ENCODE results near the gene ZNF491.
"Not testable (repeated sequence)": the region's sequence is repeated elsewhere in the genome, so short reads cannot be mapped to it uniquely, and the experiment has no call there.

ZNF491 gene
- total RNA-seq: 0.56 reads per million

DNA sequence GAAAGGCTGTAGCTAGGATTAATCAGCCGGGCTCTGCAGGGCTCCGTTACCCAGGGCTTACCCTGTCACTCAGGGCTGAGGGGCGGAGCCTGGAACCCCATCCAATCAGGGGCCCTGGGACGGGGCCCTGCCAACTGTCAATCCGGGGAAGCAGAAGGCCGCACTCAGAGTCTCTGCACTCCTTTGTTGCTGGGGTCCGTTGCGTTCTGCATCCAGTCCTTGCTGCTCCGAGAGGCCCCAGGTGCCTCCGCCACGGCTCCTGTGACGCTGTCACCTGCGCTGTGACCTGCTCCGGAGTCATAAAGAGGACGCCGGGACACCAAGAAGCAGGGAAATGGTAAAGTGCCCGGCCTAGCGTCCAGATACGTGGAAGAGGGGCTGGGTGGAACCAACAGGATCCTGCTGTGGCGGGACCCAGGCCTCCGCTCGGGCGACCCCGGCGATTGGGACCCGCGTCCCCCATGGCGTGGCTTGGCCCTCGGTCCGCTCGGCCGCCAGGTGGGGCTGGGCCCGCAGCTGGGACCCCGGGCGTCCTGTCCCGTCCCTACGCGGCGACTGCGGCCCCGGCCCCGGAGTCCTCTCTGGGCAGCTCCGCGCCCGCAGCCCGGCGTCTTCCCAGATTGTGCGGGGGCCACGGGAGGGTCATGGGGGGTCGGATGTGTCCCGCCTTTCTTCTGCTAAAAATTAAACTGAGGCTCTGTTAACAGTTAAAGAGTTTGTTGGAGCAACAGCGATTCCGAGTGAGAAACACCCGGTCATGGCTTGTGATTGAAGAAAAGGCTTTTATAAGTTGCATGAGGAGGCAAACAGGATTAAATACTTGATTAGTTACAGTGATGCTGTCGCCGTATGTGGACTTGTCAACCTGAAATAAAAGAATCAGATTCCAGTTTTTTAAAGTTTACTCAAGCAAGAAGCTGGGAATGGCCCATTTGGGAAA, at the start of gene ZNF491:
Gene ZNF491 (plus strand): TSS at position 133 of the 940 bp plus-strand sequence. CDS start 7,431 bp downstream, outside the sequence.
- DNase-seq: peak; percentile 75

DNA sequence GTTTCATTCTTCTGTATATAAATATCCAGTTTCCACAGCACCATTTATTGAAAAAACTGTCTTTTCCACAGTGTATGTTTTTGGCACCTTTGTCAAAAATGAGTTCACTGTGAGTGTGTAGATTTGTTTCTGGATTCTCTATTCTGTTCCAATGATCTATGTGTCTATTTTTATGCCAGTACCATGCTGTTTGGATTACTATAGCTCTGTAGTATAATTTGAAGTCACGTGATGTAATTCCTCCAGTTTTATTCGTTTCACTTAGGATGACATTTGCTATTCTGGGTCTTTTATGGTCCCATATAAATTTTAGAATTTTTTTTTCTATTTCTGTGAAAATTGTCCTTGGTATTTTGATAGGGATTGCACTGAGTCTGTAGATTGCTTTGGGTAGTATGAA, 48.6 kb upstream of the ZNF491 start:
- no peak for DNase-seq

DNA sequence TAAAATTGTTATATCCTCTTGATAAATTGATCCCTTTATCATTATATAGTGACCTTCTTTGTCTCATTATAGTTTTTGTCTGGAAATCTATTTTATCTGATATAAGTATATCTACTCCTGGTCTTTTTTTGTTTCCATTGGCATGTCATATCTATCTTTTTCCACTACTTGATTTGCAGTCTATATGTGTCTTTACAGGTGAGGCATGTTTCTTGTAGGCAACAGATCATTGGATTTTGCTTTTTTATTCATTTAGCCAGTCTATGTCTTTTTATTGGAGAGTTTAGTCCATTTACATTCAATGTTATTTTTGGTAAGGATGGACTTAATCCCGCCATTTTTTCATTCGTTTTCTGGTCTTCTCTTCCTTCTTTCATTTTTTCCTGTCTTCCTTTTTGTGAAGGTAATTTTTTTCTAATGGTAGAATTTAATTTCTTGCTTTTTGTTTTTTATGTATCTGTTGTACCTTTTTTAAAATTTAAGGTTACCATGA, 46.0 kb upstream of the ZNF491 start:
- DNase-seq: no peak

DNA sequence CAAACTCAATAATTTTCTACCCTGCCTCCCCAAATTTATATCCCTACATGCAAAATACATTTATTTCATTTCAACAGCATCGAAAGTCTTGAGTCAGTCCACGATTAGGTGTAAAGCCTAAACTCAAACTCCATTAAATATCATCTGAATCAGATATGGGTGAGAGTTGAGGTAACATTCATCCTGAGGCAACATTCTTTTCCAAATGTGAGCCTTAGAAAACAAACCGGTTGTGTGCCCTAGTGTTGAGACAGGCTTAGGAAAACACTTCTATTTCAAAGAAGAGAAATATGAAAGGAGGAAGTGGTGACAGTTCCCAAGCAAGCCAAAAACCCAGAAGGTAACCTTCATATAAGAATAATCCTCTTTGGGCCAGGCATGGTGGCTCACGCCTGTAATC, 43.7 kb upstream of the ZNF491 start:
- DNase-seq: no peak

DNA sequence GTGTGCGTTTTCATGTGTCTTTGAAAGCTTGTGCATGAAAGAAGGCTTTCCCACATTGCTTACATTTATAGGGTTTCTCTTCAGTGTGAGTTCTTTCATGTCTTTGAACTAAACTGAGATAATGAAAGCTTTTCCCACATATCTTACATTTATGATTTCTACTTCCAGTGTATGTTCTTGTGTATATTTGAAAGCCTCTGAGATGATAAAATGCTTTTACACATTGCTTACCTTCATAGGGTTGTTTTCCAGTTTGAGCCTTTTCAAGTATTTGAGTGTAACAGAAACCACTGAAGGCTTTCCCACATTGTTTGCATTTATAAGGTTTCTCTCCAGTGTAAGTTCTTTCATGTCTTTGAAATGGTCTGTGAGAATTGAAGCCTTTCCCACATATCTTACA, 41.4 kb upstream of the ZNF491 start:
- no peak for DNase-seq

DNA sequence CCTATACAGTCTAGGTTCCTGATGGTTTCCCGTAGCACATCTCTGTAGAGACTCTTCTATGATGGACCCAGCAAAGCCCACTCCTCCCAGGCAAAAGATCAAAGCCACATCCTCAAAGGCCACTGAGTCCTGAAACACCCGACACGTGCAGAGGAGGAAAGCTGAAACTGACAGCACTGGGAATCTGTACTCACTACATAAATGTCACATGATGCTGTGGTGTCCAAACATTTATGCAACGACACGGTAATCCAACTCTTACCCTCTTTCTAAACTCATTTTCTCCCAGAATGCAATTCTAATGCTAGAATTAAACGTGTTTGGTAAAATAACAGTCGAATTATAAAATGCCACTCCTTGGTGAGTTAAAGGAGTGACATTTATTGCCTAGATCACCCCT, 38.5 kb upstream of the ZNF491 start:
- no peak for DNase-seq

DNA sequence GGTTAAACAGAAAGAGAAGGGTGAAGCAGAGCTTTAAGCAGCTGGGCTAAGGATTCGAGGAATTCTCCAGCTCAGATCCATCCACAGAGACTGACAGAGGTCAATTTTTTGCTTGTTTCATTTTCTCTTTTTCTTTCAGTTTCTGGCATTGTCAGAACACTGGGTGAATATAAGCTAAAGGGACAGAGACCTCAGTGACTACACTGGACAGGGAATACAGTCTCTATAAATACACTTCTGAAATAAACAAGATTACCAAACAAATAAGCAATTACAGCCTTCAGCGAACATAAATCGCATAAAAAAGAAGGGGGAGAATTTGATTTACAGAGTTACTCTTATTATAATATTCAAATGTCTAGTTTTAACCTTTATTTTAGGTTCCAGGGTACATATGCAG, 35.2 kb upstream of the ZNF491 start:
- no peak for DNase-seq

DNA sequence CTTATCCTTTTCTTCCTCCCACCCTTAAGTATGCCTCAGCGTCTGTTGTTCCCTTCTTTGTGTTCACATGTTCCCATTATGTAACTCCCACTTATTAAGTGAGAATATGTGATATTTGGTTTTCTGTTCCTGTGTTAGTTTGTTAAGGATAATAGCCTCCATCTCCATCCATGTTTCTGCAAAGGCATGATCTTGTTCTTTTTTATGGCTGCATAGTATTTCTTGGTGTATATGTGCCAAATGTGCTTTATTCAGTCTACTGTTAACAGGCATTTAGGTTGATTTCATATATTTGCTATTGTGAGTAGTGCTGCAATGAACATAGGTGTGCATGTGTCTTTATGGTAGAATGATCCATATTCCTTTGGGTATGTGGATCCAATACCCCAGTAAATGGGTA, 34.7 kb upstream of the ZNF491 start:
- DNase-seq: no peak

DNA sequence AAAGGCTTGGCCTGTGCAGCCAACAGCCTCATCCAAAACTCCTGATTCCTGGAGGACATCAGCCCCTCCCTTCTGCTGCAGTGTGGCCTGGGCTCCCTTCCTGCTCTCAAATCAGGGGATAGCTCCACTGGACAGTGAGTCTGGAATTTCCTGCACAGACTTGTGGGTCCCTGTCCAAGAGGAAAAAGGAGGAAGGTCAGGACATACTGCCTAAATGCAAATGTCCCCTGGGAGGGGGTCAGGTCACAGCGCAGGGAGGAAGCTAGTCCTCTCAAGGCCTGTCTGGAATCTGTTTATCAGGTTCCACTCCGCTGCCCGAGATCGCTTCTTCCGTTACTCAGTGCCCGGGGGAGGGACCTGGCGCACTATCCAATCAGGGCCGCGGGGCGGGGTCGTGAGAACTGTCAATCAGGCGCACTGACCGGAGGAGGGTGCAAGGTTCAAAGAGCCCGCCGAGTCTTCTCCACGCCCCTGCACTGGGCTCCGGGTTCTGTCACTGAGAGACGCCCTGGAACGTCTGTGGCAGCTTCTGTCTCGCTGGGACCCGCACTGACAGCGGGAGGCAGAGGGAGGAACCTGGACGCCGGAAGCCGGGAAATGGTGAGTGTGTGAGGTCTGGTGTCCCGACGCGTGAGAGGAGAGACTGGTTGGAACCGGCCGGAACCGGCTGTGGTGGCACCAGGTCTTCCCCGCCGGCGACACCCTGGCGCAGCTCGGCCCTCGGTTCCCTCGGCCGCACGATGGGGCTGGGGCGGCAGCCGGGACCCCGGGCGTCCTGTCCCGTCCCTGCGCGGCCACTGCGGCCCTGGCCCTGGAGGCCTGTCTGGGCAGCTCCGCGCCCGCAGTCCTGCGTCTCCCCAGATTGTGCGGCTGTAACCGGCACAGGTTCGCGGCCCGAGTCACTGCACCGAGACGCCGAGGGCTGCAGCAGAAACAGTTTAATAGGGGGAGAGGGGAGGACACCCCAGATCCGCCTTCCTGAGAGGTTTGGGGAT, 31.4 kb upstream of the ZNF491 start, which contains the start of gene ZNF441:
Gene ZNF441 (plus strand): TSS at position 404 of the 995 bp plus-strand sequence. CDS start 194 bp downstream, at position 598.
- DNase-seq: peak; percentile 74

DNA sequence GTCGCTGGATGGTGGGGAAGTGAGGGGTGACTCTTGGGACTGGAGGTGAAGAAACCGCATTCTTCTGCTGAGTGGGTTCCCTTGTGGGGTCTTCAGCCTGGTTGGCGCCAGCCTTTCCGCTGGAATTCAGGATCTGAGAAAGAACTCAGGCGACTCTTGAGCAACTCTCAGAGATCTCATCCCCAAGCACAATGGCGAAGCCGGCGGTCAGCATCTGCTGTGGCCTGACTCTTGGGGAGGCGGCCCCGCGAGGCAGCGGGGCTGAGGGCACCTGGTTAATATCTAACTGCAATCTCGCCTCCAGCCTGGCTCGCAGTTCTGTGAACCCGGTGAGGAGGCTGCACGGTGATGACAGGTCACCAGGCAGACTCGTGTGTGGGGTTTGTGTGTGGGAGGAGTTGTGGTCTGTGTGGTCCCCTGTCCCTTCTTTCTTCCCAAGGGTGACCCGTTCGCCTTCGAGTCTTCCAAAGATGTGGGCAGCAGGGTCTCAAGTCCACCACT, 30.6 kb upstream of the ZNF491 start:
- DNase-seq: no peak

DNA sequence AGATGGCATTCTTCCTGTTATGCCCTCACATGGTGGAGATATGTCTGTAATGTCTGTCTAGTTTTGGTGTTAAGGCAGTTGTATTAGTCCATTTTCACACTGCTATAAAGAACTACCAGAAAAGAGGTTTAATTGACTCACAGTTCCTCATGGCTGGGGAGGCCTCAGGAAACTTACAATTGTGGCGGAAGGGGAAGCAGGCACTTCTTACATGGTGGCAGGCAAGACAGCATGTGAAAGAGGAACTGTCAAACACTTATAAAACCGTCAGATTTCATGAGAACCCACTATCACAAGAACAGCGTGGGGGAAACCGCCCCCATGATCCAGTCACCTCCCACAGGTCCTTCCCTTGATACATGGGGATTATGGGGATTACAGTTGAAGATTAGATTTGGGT, 28.3 kb upstream of the ZNF491 start:
- no peak for DNase-seq

DNA sequence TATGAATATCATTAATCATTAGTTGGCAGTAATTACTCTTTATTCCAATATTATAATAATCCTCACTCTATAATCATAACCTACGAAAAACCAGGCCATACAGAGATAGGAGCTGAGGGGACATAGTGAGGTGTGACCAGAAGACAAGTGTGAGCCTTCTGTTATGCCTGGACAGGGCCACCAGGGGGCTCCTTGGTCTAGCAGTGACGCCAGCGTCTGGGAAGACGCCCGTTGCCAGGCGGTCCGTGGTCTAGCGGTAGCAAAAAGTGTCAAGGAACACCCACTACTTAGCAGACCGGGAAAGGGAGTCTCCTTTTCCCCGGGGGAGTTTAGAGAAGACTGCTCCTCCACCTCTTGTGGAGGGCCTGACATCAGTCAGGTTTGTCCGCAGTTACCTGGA, 26.8 kb upstream of the ZNF491 start:
- DNase-seq: not testable (repeated sequence)

DNA sequence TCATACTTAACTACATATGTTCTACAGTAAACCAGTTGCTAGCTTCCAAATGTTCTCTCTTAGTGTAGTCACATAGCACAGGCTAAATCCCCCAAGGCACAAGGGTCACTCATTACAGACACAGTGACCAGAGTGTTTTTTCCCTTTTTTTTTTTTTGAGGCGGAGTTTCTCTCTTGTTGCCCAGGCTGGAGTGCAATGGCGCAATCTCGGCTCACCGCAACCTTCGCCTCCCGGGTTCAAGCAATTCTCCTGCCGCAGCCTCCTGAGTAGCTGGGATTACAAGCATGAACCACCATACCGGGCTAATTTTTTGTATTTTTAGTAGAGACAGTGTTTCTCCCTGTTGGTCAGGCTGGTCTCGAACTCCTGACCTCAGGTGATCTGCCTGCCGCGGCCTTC, 21.7 kb upstream of the ZNF491 start:
- DNase-seq: not testable (repeated sequence)

DNA sequence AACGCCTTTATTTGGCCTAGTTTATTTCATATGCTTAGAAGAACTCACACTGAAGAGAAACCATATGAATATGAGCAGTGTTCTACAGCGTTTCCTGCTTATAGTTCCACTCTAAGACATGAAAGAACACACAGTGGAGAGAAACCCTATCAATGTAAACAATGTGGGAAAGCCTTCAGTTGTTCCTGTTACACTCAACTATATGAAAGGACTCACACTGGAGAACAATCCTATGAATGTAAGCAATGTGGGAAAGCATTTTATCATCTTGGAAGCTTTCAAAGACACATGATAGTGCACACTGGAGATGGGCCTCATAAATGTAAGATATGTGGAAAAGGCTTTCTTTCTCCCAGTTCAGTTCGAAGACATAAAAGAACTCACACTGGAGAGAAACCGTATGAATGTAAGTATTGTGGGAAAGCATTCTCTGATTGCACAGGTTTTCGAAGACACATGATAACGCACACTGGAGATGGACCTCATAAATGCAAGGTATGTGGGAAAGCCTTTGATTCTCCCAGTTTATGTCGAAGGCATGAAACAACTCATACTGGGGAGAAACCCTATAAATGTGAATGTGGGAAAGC, 17.8 kb upstream of the ZNF491 start:
- DNase-seq: no peak

DNA sequence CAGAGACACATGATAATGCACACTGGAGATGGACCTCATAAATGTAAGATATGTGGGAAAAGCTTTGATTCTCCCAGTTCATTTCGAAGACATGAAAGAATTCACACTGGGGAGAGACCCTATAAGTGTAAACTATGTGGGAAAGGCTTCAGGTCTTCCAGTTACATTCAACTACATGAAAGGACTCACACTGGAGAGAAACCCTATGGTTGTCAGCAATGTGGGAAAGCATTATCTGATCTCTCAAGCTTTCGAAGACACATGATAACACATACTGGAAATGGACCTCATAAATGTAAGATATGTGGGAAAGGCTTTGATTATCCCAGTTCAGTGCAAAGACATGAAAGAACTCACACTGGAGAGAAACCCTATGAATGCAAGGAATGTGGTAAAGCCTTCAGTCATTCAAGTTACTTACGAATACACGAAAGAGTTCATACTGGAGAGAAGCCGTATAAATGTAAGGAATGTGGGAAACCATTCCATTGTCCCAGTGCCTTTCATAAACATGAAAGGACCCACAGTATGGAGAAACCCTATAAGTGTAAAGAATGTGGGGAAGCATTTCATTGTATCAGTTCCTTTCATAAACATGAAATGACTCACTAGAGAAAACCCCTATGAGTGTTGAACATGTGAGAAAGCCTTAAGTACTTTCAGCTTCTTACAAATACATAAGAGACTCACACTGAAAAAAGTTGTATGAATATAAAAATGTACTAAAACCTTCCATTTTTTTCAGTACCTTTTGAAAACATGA, 16.8 kb upstream of the ZNF491 start:
- no peak for DNase-seq

DNA sequence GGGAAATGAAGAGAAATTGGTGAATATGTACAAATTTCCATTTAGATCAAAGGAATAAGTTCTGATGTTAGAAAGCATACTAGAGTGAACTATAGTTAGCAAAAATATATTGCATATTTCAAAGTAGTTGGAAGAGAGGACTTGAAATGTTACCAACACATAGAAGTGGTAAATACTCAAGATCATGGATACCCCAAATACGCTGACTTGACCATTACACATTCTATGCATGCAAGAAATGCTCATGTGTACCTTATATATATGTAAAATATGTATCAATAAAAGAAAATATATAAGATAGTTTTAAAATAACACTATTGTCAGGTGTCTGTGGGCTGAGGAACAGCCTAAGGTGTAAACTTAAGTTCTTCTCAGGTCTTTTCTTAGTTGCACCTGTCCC, 14.6 kb upstream of the ZNF491 start:
- no peak for DNase-seq

DNA sequence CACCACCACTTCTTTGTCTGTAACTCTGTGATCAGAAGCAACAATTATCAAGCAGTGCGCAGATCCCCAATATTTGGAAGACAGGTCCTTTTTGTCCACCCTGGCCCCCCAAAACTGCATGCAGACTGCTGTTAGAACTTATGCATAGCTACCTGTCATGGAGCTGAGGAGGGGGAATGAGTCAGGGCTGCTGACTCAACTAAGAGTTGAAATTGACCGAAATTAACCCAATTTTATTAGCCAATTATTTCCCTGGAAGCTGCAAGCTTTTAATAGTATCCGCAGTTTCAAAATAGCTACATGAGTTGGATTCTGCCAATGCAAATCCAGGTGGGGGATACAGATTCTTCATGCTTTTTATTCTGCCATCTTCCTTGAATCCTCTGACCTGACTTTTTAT, 14.0 kb upstream of the ZNF491 start:
- DNase-seq: no peak

DNA sequence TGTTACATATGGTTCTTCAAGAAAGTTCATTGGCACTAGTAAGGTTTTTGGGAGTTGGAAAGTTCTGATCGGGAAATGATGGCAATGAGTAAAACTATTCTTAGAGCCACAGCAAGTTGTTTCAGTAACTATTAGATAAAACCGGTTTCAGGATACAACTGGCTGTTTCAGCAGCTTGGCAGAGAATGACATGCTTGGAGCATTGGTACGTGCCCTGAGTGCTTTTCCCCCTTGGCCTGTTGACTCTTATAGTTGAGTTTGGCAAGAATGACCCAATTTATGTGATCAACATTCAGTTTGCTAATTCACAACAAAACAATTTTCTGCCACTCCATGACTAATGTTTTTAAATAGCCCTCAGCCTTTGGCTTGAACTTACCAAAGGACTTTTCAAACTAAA, 10.8 kb upstream of the ZNF491 start:
- no peak for DNase-seq

DNA sequence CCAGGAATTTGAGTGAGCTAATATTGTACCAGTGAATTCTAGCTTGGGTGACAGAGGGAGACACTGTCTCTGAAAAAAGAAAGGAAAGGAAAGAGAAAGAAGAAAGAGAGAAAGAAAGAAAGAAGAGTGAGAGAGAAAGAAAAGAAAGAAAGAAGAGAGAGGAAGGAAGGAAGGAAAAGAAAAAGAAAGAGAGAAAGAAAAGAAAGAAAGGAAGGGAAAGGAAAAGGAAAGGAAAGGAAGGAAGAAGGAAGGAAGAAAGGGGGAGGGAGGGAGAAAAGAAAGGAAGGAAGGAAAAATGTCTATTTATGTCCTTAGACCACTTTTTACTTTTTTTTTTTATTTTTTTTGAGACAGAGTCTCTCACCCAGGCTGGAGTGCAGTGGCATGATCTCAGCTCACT, 5.4 kb upstream of the ZNF491 start:
- DNase-seq: no peak

DNA sequence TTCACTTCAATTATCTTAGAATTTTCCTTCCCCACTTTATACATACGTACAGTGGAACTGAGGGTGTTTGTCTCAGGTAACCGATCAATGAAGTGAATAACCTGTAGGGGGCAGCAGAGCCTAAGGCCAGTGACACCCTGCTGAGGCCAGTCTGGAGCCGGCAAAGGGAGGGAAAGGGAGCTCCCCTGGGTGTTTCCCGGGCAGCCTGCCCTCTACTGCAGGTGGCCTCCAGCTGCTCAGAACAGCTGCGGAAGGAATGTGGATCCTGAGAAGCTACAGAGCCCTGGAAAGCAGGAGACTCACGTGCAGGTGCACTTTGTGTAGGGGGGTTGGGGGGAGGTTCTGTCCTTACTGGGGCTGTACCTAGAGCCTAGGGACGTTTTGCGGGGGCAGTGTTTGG, 832 bp upstream of the ZNF491 start:
- peak; percentile 75 for DNase-seq

DNA sequence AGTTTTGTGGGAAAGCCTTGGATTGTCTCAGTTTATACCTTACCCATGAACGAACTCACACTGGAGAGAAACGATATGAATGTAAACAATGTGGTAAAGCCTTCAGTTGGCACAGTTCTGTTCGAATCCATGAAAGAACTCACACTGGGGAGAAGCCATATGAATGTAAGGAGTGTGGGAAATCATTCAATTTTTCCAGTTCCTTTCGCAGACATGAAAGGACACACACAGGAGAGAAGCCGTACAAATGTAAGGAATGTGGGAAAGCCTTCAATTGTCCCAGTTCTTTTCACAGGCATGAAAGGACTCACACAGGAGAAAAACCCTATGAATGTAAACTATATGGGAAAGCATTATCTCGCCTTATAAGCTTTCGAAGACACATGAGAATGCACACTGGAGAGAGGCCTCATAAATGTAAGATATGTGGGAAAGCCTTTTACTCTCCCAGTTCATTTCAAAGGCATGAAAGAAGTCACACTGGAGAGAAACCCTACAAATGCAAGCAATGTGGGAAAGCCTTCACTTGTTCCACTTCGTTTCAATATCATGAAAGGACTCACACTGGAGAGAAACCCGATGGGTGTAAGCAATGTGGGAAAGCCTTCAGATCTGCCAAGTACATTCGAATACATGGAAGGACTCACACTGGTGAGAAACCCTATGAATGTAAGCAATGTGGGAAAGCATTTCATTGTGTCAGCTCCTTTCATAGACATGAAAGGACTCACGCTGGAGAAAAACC, 8.2 kb downstream of the ZNF491 start:
- no peak for DNase-seq

Measured in effector CD4-positive, alpha-beta T cell (primary cell).